SU-DHL-6 (cell line): ENCODE measurements around the gene ACVR1.

Experiments
- H2AFZ ChIP-seq: fragments of 200-600 bp; sonication (generic); 2 replicates; pipeline ENCODE4 v1.6.1; 2014; ENCODE audit warnings: low read depth, mild to moderate bottlenecking, moderate library complexity, mixed read lengths, antibody characterized with exemption, low read length; ENCODE audit not compliant: severe bottlenecking
- H3F3A ChIP-seq: fragments of 200-600 bp; shearing (Covaris generic); 2 replicates; pipeline ENCODE4 v1.6.0; 2016; ENCODE audit warnings: antibody characterized with exemption, mild to moderate bottlenecking; ENCODE audit not compliant: insufficient read depth
- H3K27ac ChIP-seq: fragments of 200-600 bp; sonication (generic); 2 replicates; pipeline ENCODE4 v1.5.1; 2016; ENCODE audit warnings: low read depth, mild to moderate bottlenecking, low read length, moderate library complexity, mixed read lengths
- H3K27me3 ChIP-seq: fragments of 200-600 bp; sonication (generic), shearing (Covaris generic); 2 replicates; pipeline ENCODE4 v1.6.0; 2014; ENCODE audit warnings: mild to moderate bottlenecking, low read length
- H3K36me3 ChIP-seq: fragments of 200-600 bp; sonication (generic); 2 replicates; pipeline ENCODE4 v1.6.1; 2014; ENCODE audit warnings: mild to moderate bottlenecking, low read length, mixed read lengths
- H3K4me2 ChIP-seq: fragments of 300-600, 200-600 bp; shearing (Covaris generic), sonication (generic); 2 replicates; pipeline ENCODE4 v1.6.0; 2014; ENCODE audit warnings: low read length, low read depth, mild to moderate bottlenecking; ENCODE audit not compliant: poor library complexity, severe bottlenecking
- H3K4me3 ChIP-seq: fragments of 200-600 bp; sonication (generic); 2 replicates; pipeline ENCODE4 v1.5.1; 2014; ENCODE audit warnings: antibody characterized with exemption, low read length, mild to moderate bottlenecking, mixed read lengths; ENCODE audit not compliant: insufficient read depth, poor library complexity, severe bottlenecking
- H3K79me2 ChIP-seq: fragments of 200-600 bp; sonication (generic); 2 replicates; pipeline ENCODE4 v1.6.1; 2014; ENCODE audit warnings: mild to moderate bottlenecking, low read length, moderate library complexity; ENCODE audit not compliant: insufficient read depth
- H3K9ac ChIP-seq: fragments of 200-600 bp; sonication (generic); 2 replicates; pipeline ENCODE4 v1.7.0; 2014; ENCODE audit warnings: mild to moderate bottlenecking, low read length
- H3K9me2 ChIP-seq: fragments of 200-600 bp; sonication (generic); replicated peaks from 2 replicates; pipeline ENCODE4 v1.6.1; 2014; ENCODE audit warnings: low read length; ENCODE audit not compliant: insufficient read depth
- H3K9me3 ChIP-seq: fragments of 200-600 bp; sonication (generic); 2 replicates; pipeline ENCODE4 v1.6.1; 2014; ENCODE audit warnings: low read length, mixed read lengths; ENCODE audit not compliant: insufficient read depth
- H4K20me1 ChIP-seq: fragments of 200-600 bp; sonication (generic); 2 replicates; pipeline ENCODE4 v1.6.1; 2014; ENCODE audit warnings: low read depth, mild to moderate bottlenecking, antibody characterized with exemption, low read length, moderate library complexity, mixed read lengths
- EZH2phosphoT487 ChIP-seq: fragments of 200-600 bp; sonication (generic), shearing (Covaris generic); conservative IDR thresholded peaks from 2 replicates; pipeline ENCODE4 v1.6.1; 2018; ENCODE audit warnings: mild to moderate bottlenecking, antibody characterized with exemption, low read length, moderate library complexity, mixed read lengths
- TF ChIP-seq, protein P1 (sequence below): fragments of 200-600 bp; sonication (generic); IDR thresholded peaks from one replicate; pipeline ENCODE4 v1.5.1; 2017; ENCODE audit warnings: antibody characterized with exemption, mild to moderate bottlenecking, low read length, moderate library complexity; ENCODE audit not compliant: insufficient read depth, poor library complexity, severe bottlenecking

The ACVR1 gene

GRCh38 chr2:157822993-157823392 lies 53.1 kb downstream of the ACVR1 start:
- no peaks in the 10 kb centered on the region for H3K9me3 ChIP-seq
- no peak for TF ChIP-seq EZH2phosphoT487
- TF ChIP-seq, protein P1, sequence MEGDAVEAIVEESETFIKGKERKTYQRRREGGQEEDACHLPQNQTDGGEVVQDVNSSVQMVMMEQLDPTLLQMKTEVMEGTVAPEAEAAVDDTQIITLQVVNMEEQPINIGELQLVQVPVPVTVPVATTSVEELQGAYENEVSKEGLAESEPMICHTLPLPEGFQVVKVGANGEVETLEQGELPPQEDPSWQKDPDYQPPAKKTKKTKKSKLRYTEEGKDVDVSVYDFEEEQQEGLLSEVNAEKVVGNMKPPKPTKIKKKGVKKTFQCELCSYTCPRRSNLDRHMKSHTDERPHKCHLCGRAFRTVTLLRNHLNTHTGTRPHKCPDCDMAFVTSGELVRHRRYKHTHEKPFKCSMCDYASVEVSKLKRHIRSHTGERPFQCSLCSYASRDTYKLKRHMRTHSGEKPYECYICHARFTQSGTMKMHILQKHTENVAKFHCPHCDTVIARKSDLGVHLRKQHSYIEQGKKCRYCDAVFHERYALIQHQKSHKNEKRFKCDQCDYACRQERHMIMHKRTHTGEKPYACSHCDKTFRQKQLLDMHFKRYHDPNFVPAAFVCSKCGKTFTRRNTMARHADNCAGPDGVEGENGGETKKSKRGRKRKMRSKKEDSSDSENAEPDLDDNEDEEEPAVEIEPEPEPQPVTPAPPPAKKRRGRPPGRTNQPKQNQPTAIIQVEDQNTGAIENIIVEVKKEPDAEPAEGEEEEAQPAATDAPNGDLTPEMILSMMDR: no peak
- H3K27ac ChIP-seq: no peak overlapping the region

GRCh38 chr2:157822533-157822932 lies 53.6 kb downstream of the ACVR1 start:
- Histone ChIP-seq H3K36me3 (no peaks in the 10 kb centered on the region), H3K9me2 (no peaks in the 10 kb centered on the region), H3K79me2 (no peaks in the 10 kb centered on the region), H3K9me3 (no peaks in the 10 kb centered on the region), H2AFZ (no peak overlapping the region), H3K9ac (no peak overlapping the region), H4K20me1 (no peaks in the 10 kb centered on the region), H3K27me3 (no peaks in the 10 kb centered on the region), H3K27ac (no peak overlapping the region), H3K4me3 (no peak overlapping the region), H3F3A (no peaks in the 10 kb centered on the region), H3K4me2 (no peak overlapping the region)
- TF ChIP-seq, protein P1: no peak
- no peak for TF ChIP-seq EZH2phosphoT487

More at GRCh38 chr2:157822993-157823392, 53.1 kb downstream of the ACVR1 start:
- Histone ChIP-seq H3K9me2 (no peaks in the 10 kb centered on the region), H3F3A (no peaks in the 10 kb centered on the region), H3K4me3 (no peak overlapping the region), H3K36me3 (no peaks in the 10 kb centered on the region), H3K79me2 (no peaks in the 10 kb centered on the region), H3K27me3 (no peaks in the 10 kb centered on the region), H4K20me1 (no peaks in the 10 kb centered on the region), H2AFZ (no peak overlapping the region), H3K9ac (no peak overlapping the region), H3K4me2 (no peak overlapping the region)

DNA sequence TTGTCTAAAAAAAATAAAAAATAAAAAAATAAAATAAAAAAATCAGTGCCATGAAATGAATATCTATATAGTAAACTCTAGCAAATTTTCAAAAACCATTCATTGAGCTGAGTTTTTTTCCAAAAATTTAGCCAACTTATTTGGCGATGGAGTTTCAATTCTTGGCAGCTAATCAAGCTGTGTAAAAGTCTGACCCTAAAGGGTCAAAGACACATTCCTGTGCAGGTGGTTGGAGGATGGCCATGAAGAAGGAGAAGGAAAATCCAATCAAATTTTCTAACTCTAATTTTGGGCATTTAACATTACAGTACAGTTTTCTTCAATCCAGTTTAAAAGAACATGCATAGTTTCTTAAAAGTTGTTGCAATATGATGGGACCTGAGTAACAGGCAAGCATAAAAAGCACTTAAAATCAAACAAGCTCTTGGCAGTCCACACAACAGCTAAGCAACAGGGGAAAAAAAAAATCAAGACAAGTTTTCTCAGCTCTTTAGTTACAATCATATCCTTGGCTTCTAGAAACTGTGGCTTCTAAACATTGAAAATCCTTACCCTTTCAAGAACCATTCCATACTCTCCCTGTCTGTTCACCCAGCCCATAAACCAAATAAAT lies 54.5 kb downstream of the ACVR1 start:
- no peak overlapping the region for H2AFZ ChIP-seq
- no peaks in the 10 kb centered on the region for H3K9me3 ChIP-seq
- H3K27ac ChIP-seq: no peak overlapping the region
- H3K4me3 ChIP-seq: no peak overlapping the region
- H3K79me2 ChIP-seq: no peaks in the 10 kb centered on the region
- no peaks in the 10 kb centered on the region for H3K27me3 ChIP-seq
- H3K9me2 ChIP-seq: no peaks in the 10 kb centered on the region
- no peaks in the 10 kb centered on the region for H4K20me1 ChIP-seq
- H3K36me3 ChIP-seq: no peaks in the 10 kb centered on the region
- H3K4me2 ChIP-seq: no peak overlapping the region
- TF ChIP-seq EZH2phosphoT487: no peak
- TF ChIP-seq, protein P1: no peak
- no peaks in the 10 kb centered on the region for H3F3A ChIP-seq
- no peak overlapping the region for H3K9ac ChIP-seq
